HepG2 (cell line): ENCODE results near the gene PCNX1. TPM values are rescaled to one million over a fixed set of nuclear protein-coding genes. Genes with fewer than 3 reads are reported as not detected.

Experiments used
- CAMTA2 ChIP-seq: sonication (generic); formaldehyde crosslinking; IDR thresholded peaks from 2 replicates; pipeline ENCODE4 v1.4.0; 2020; ENCODE audit warnings: mild to moderate bottlenecking, missing genetic modification reagents, borderline replicate concordance
- CEBPB ChIP-seq: IDR thresholded peaks from 2 replicates; pipeline ENCODE4 v1.6.1; 2011; ENCODE audit warnings: low read depth, low read length, improper control_type of control experiment, borderline replicate concordance
- ERF ChIP-seq: IDR thresholded peaks from 2 replicates; pipeline ENCODE4 v1.6.1; 2018; ENCODE audit warnings: missing biosample characterization, missing genetic modification reagents
- EZH2 ChIP-seq: conservative IDR thresholded peaks from 2 replicates; pipeline ENCODE4 v1.6.1; 2012; ENCODE audit warnings: mild to moderate bottlenecking, low read depth, low read length, moderate library complexity
- FOXM1 ChIP-seq: sonication (generic); formaldehyde crosslinking; IDR thresholded peaks from 2 replicates; pipeline ENCODE4 v1.5.0; 2020; ENCODE audit warnings: missing genetic modification reagents
- KMT2A ChIP-seq: sonication (generic); formaldehyde crosslinking; IDR thresholded peaks from 2 replicates; pipeline ENCODE4 v1.4.0; 2020; ENCODE audit warnings: missing genetic modification reagents
- NCOR1 ChIP-seq: fragments of 200-600 bp; sonication (generic); IDR thresholded peaks from 2 replicates; pipeline ENCODE4 v1.7.0; 2017; ENCODE audit warnings: antibody characterized with exemption, low read length, borderline replicate concordance
- SIX4 ChIP-seq: sonication (generic); formaldehyde crosslinking; IDR thresholded peaks from 2 replicates; pipeline ENCODE4 v1.4.0; 2020; ENCODE audit warnings: missing genetic modification reagents
- ZBTB1 ChIP-seq: sonication (generic); formaldehyde crosslinking; IDR thresholded peaks from 2 replicates; pipeline ENCODE4 v1.4.0; 2020; ENCODE audit warnings: missing genetic modification reagents, borderline replicate concordance
- ZFP1 ChIP-seq: IDR thresholded peaks from 2 replicates; pipeline ENCODE4 v1.6.1; 2016
- ZFP90 ChIP-seq: sonication (generic); formaldehyde crosslinking; IDR thresholded peaks from 2 replicates; pipeline ENCODE4 v1.8.0; 2022; ENCODE audit warnings: missing genetic modification reagents, mild to moderate bottlenecking, inconsistent platforms, borderline replicate concordance
- ZIK1 ChIP-seq: sonication (generic); formaldehyde crosslinking; IDR thresholded peaks from 2 replicates; pipeline ENCODE4 v1.5.0; 2020; ENCODE audit warnings: mild to moderate bottlenecking, low read depth, missing genetic modification reagents, borderline replicate concordance
- ZKSCAN8 ChIP-seq: IDR thresholded peaks from 2 replicates; pipeline ENCODE4 v1.6.1; 2016; ENCODE audit warnings: borderline replicate concordance, missing genetic modification reagents, missing compliant biosample characterization
- ZNF563 ChIP-seq: sonication (generic); formaldehyde crosslinking; IDR thresholded peaks from 2 replicates; pipeline ENCODE4 v1.8.0; 2022; ENCODE audit warnings: mild to moderate bottlenecking, moderate library complexity, missing genetic modification reagents
- ZNF747 ChIP-seq: sonication (generic); formaldehyde crosslinking; IDR thresholded peaks from 2 replicates; pipeline ENCODE4 v1.8.1; 2023; ENCODE audit warnings: missing genetic modification reagents, mild to moderate bottlenecking, borderline replicate concordance
- polyA plus RNA-seq, 8 experiments: library from polyadenylated mRNA; depleted of rRNA in 3 of 8; stranded (reverse) in 7 of 8; unstranded in 1 of 8; fragments of >200 nt; fragmentation: Illumina TruSeq in 4 of 8; extraction: Trizol in 4 of 8; gene quantifications; 2 replicates each; pipeline versions ENCODE4 v1.2.1 to v1.2.3, GENCODE V29; 2011 to 2016; ENCODE audit warnings: low read depth in 4 of 8, missing spikeins in 1 of 8, mixed read lengths in 1 of 8; ENCODE audit not compliant: insufficient read depth in 1 of 8
- total RNA-seq, 5 experiments: library from RNA; depleted of rRNA; stranded (reverse); fragments of >200 nt; fragmentation: Illumina TruSeq; extraction: Trizol; gene quantifications; 2 replicates each; pipeline ENCODE4 v1.2.3, GENCODE V29; 2016; ENCODE audit warnings: low read depth in 1 of 5
- TF ChIP-seq, protein P1 (sequence below): sonication (generic); formaldehyde crosslinking; IDR thresholded peaks from 2 replicates; pipeline ENCODE4 v1.5.1; 2020; ENCODE audit warnings: mild to moderate bottlenecking, missing genetic modification reagents, moderate library complexity
- TF ChIP-seq, protein P2 (sequence below): sonication (generic); formaldehyde crosslinking; IDR thresholded peaks from 2 replicates; pipeline ENCODE4 v1.4.0; 2020; ENCODE audit warnings: missing genetic modification reagents, mild to moderate bottlenecking, borderline replicate concordance
- TF ChIP-seq, protein P3 (sequence below): sonication (generic); formaldehyde crosslinking; IDR thresholded peaks from 2 replicates; pipeline ENCODE4 v1.4.0; 2020; ENCODE audit warnings: mild to moderate bottlenecking, missing genetic modification reagents
- TF ChIP-seq, protein P4 (sequence below): sonication (generic); formaldehyde crosslinking; IDR thresholded peaks from 2 replicates; pipeline ENCODE4 v1.5.0; 2020; ENCODE audit warnings: missing genetic modification reagents
- TF ChIP-seq, protein P5 (sequence below): sonication (generic); formaldehyde crosslinking; IDR thresholded peaks from 2 replicates; pipeline ENCODE4 v1.4.0; 2020; ENCODE audit warnings: missing genetic modification reagents, borderline replicate concordance

The PCNX1 gene
- total and polyA plus RNA-seq, 2 of the 13 experiments (the other 11 are each of a cell fraction or from before 2014, with no cell fraction given): 24.9 to 30.3 TPM

DNA sequence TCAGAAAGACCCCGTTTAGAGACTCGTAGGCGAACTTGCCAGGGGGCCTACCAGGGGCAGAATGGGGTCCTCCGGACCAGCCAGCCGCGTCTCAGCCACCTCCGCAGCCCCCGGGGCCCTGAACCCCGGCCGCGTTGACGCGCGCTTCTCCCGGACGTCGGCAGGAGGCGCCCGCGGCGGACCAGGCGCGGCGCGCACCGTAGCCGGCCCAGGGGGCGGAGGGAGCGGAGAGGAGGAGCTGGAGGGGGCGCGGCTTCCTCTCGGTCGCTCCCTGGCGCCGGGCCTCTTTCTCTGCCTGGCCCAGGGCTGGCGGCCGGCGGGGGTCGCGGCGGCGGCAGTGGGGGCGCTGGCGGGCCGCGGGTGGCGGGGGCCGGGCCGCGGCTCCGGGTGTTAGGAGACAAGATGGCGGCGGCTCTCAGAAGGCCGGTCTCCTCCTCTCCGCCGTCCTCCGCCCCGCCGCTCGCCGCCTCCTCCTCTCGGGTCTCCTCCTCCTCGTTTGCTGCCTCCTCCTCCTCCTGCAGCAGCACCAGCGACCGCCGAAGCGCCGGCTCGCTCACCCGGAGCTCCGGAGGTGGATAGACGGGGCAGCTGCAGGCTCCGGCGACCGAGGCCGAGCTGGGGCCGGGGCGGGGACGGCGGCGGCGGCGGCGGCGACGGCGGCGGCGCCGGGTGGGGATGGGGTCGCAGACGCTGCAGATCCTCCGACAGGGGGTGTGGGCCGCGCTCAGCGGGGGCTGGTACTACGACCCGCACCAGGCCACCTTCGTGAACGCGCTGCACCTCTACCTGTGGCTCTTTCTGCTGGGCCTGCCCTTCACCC is at the start of gene PCNX1 (continued):
- TF ChIP-seq, protein P1, sequence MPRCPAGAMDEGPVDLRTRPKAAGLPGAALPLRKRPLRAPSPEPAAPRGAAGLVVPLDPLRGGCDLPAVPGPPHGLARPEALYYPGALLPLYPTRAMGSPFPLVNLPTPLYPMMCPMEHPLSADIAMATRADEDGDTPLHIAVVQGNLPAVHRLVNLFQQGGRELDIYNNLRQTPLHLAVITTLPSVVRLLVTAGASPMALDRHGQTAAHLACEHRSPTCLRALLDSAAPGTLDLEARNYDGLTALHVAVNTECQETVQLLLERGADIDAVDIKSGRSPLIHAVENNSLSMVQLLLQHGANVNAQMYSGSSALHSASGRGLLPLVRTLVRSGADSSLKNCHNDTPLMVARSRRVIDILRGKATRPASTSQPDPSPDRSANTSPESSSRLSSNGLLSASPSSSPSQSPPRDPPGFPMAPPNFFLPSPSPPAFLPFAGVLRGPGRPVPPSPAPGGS (CRISPR knock-in tag): 0 out of 2 replicates have a peak, but pooled peaks have one; percentile 34
- TF ChIP-seq FOXM1 (CRISPR knock-in tag) (no peak), ZIK1 (CRISPR knock-in tag) (no peak), CAMTA2 (CRISPR knock-in tag) (no peak), KMT2A (CRISPR knock-in tag) (peak; percentile 35; the same call in 1 of the 2 replicates), ZNF563 (CRISPR knock-in tag) (no peak), CEBPB (no peak), SIX4 (CRISPR knock-in tag) (no peak), ZKSCAN8 (CRISPR knock-in tag) (peak; percentile 38; the same call in 1 of the 2 replicates), ZFP90 (no peak), ZBTB1 (no peak), NCOR1 (no peak), ZFP1 (CRISPR knock-in tag) (no peak), ZNF747 (CRISPR knock-in tag) (no peak), ERF (CRISPR knock-in tag) (peak; percentile 54; the same call in 1 of the 2 replicates), EZH2 (no peak)
- TF ChIP-seq, protein P2, sequence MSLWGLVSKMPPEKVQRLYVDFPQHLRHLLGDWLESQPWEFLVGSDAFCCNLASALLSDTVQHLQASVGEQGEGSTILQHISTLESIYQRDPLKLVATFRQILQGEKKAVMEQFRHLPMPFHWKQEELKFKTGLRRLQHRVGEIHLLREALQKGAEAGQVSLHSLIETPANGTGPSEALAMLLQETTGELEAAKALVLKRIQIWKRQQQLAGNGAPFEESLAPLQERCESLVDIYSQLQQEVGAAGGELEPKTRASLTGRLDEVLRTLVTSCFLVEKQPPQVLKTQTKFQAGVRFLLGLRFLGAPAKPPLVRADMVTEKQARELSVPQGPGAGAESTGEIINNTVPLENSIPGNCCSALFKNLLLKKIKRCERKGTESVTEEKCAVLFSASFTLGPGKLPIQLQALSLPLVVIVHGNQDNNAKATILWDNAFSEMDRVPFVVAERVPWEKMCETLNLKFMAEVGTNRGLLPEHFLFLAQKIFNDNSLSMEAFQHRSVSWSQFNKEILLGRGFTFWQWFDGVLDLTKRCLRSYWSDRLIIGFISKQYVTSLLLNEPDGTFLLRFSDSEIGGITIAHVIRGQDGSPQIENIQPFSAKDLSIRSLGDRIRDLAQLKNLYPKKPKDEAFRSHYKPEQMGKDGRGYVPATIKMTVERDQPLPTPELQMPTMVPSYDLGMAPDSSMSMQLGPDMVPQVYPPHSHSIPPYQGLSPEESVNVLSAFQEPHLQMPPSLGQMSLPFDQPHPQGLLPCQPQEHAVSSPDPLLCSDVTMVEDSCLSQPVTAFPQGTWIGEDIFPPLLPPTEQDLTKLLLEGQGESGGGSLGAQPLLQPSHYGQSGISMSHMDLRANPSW (CRISPR knock-in tag): no peak
- TF ChIP-seq, protein P3, sequence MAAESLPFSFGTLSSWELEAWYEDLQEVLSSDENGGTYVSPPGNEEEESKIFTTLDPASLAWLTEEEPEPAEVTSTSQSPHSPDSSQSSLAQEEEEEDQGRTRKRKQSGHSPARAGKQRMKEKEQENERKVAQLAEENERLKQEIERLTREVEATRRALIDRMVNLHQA (CRISPR knock-in tag): no peak
- TF ChIP-seq, protein P4, sequence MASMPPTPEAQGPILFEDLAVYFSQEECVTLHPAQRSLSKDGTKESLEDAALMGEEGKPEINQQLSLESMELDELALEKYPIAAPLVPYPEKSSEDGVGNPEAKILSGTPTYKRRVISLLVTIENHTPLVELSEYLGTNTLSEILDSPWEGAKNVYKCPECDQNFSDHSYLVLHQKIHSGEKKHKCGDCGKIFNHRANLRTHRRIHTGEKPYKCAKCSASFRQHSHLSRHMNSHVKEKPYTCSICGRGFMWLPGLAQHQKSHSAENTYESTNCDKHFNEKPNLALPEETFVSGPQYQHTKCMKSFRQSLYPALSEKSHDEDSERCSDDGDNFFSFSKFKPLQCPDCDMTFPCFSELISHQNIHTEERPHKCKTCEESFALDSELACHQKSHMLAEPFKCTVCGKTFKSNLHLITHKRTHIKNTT: no peak
- TF ChIP-seq, protein P5, sequence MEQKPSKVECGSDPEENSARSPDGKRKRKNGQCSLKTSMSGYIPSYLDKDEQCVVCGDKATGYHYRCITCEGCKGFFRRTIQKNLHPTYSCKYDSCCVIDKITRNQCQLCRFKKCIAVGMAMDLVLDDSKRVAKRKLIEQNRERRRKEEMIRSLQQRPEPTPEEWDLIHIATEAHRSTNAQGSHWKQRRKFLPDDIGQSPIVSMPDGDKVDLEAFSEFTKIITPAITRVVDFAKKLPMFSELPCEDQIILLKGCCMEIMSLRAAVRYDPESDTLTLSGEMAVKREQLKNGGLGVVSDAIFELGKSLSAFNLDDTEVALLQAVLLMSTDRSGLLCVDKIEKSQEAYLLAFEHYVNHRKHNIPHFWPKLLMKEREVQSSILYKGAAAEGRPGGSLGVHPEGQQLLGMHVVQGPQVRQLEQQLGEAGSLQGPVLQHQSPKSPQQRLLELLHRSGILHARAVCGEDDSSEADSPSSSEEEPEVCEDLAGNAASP (CRISPR knock-in tag): no peak
